Measurements from ENCODE around the gene EMX1.

DNA sequence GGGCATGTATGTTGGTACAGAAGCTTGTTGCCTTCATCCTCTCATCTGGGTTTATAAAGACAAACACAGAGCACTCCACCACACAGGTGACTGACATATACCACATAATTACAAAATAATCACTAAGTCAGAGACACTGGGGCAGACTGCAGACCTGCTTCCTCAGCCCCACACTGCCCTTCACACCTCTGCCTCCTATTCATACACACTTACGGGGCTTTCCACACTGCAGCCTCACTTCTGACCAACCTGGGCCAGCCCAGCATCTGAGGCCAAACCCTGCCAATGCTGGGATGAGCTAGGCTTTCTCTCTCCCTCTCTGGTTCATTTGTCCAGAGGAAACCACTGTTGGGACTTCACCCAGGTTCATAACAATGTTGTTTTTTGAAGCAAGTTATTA lies 4.5 kb downstream of the EMX1 start:
- TF ChIP-seq SUZ12 (IDR thresholded peaks at IDR 0.05; ENCODE audit: extremely low read depth, insufficient read depth, insufficient read length) (no peak), YY1 (IDR thresholded peaks at IDR 0.05; ENCODE audit: insufficient read depth, insufficient read length) (no peak), ZNF274 (IDR thresholded peaks at IDR 0.05; ENCODE audit: low read depth, low read length) (no peak)

Data from NT2/D1 (cell line).